ENCODE data around the gene MEIOC. TPM values are rescaled to one million over a fixed set of nuclear protein-coding genes. Genes with fewer than 3 reads are reported as not detected.

MEIOC gene
- total and polyA plus RNA-seq, 9 of the 15 experiments (the other 6 are each of a cell fraction or from before 2014, with no cell fraction given) = 0.04 to 0.23 (median 0.06) TPM; not detected in 5

GRCh38 chr17:44653384-44653783 is 2.9 kb upstream of the MEIOC start:
- H3K4me2 ChIP-seq (ENCODE audit: insufficient read depth, low read length) = no peak overlapping the region
- no peaks in the 10 kb centered on the region for H3K36me3 ChIP-seq (ENCODE audit: control insufficient read depth, insufficient read depth, low read length)
- H3K9me3 ChIP-seq (replicated peaks; ENCODE audit: control insufficient read depth, insufficient read depth, low read depth, low read length) = no peaks in the 10 kb centered on the region
- DNase-seq (ENCODE audit: extremely low read depth in 1 of 4, low spot score in 3 of 4) (no peak), FAIRE-seq (no peak), ATAC-seq (no peak)
- TF ChIP-seq BHLHE40 (IDR thresholded peaks at IDR 0.05; ENCODE audit: low read length) (no peak), BACH1 (tag; IDR thresholded peaks at IDR 0.05) (no peak)
- 0% methylated on average over 3 of the region's 3 CpGs for WGBS (ENCODE audit: insufficient coverage, low coverage, missing lambda C conversion rate)
- intact Hi-C loops (cut with micrococcal nuclease) (no loop called here), in situ Hi-C loops (cut with MboI) (no loop called here)
- CTCF ChIA-PET (ENCODE audit: low intra/inter-chr PET ratio) = interaction anchor here (0.6 to 0.7 kb wide), 2 partner anchors 53 to 120 kb away, joined by 3 to 4 read pairs; no protein-coding TSS in a partner anchor
- no peaks in the 10 kb centered on the region for H3K79me2 ChIP-seq (ENCODE audit: control insufficient read depth, insufficient read depth, low read length)
- no peak overlapping the region for H3K9ac ChIP-seq (ENCODE audit: insufficient read depth in 1 of 2, low read depth in 2 of 2, low read length in 2 of 2)
- H2AFZ ChIP-seq (ENCODE audit: low read depth, low read length) = no peak overlapping the region
- no TSS peak for BruUV-seq (replicated peaks)
- no peak overlapping the region for H3K4me3 ChIP-seq
- no peak overlapping the region for H3K27ac ChIP-seq (ENCODE audit: extremely low read depth, low read depth, low read length)
- no peaks in the 10 kb centered on the region for H3K9me1 ChIP-seq (ENCODE audit: control insufficient read depth, insufficient read depth, low read length)
- H4K20me1 ChIP-seq (replicated peaks; ENCODE audit: control insufficient read depth, insufficient read depth, low read length) = no peaks in the 10 kb centered on the region
- H3K27me3 ChIP-seq (ENCODE audit: control insufficient read depth in 2 of 2, insufficient read depth in 2 of 2, low read length in 2 of 2) = peaks cover 7% of the 10 kb centered on the region in 2 experiments; a peak in 3 of 5 replicates
- POLR2A ChIA-PET = no interaction called here
- no peaks in the 10 kb centered on the region; a peak in 1 of 5 replicates for H3K4me1 ChIP-seq (replicated peaks in 1 of 2; ENCODE audit: control insufficient read depth in 2 of 2, insufficient read depth in 2 of 2, low read length in 2 of 2)

DNA sequence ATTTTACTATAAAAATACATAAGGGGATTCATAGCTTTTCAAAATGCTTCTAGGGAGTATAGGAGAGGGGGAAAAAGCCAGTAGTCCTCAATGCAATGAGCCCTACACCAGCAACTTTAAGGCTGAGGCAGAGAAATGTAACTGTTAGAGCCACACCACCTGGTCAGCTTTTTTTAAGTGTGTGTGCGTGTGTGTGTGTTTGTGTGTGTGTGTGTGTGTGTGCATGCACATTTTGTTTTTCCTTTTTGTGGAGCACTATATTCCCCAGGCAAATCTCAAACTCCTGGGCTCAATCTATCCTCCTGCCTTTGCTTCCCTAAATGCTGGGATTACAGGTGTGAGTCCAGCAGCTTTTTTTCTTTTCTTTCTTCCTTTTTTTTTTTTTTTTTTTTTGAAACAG is 2.3 kb upstream of the MEIOC start:
- in situ Hi-C loops (cut with MboI) = no loop called here
- DNase-seq (ENCODE audit: extremely low read depth in 1 of 4, low spot score in 3 of 4) (no peak), FAIRE-seq (no peak), ATAC-seq (no peak)
- Histone ChIP-seq H2AFZ (ENCODE audit: low read depth, low read length) (no peak overlapping the region), H3K9me3 (replicated peaks; ENCODE audit: control insufficient read depth, insufficient read depth, low read depth, low read length) (no peaks in the 10 kb centered on the region), H3K4me2 (ENCODE audit: insufficient read depth, low read length) (no peak overlapping the region), H3K9ac (ENCODE audit: insufficient read depth in 1 of 2, low read depth in 2 of 2, low read length in 2 of 2) (no peak overlapping the region), H3K27me3 (ENCODE audit: control insufficient read depth in 2 of 2, insufficient read depth in 2 of 2, low read length in 2 of 2) (peaks cover 6 to 7% of the 10 kb centered on the region in 2 experiments; a peak in 2 of 5 replicates), H3K79me2 (ENCODE audit: control insufficient read depth, insufficient read depth, low read length) (no peaks in the 10 kb centered on the region), H3K4me3 (no peak overlapping the region), H3K27ac (ENCODE audit: extremely low read depth, low read depth, low read length) (no peak overlapping the region), H3K9me1 (ENCODE audit: control insufficient read depth, insufficient read depth, low read length) (no peaks in the 10 kb centered on the region), H3K4me1 (replicated peaks in 1 of 2; ENCODE audit: control insufficient read depth in 2 of 2, insufficient read depth in 2 of 2, low read length in 2 of 2) (no peaks in the 10 kb centered on the region; a peak in 1 of 5 replicates), H3K36me3 (ENCODE audit: control insufficient read depth, insufficient read depth, low read length) (no peaks in the 10 kb centered on the region), H4K20me1 (replicated peaks; ENCODE audit: control insufficient read depth, insufficient read depth, low read length) (no peaks in the 10 kb centered on the region)
- no TSS peak for BruUV-seq (replicated peaks)
- intact Hi-C loops (cut with micrococcal nuclease) = no loop called here
- ChIA-PET CTCF (ENCODE audit: low intra/inter-chr PET ratio) (interaction anchor here (0.6 kb wide), 1 partner anchor 120 kb away, joined by 4 read pairs; no protein-coding TSS in a partner anchor), POLR2A (interaction anchor here (0.8 to 1.1 kb wide), 3 partner anchors 10 to 25 kb away, joined by 3 to 4 read pairs (median 3); no protein-coding TSS in a partner anchor)
- no peak for TF ChIP-seq ZNF143 (CRISPR knock-in tag; IDR thresholded peaks at IDR 0.05)
- no peak for TF ChIP-seq RREB1 (CRISPR knock-in tag; IDR thresholded peaks at IDR 0.05)
- TF ChIP-seq HDAC8 (tag; IDR thresholded peaks at IDR 0.05) = no peak
- WGBS (ENCODE audit: insufficient coverage, low coverage, missing lambda C conversion rate) = 0% methylated on average over 1 of the region's 1 CpG

Data from K562 (cell line).